SK-N-SH (cell line): ENCODE measurements around the gene STH. TPM values are rescaled to one million over a fixed set of nuclear protein-coding genes. Genes with fewer than 3 reads are reported as not detected.

Source experiments
- CTCF ChIA-PET: fragments of 300-600, 350-600 bp; formaldehyde crosslinking; extraction: SDS; loops from one replicate; lab custom pipeline; 2021; lab: Yijun Ruan, JAX
- POLR2A ChIA-PET: fragments of 350-600 bp; sonication (Branson Sonifier 250); formaldehyde crosslinking; extraction: SDS; loops from one replicate; lab custom pipeline; 2020; ENCODE audit warnings: antibody characterized with exemption, inconsistent platforms; lab: Yijun Ruan, JAX
- DNase-seq: peaks from one replicate; pipeline ENCODE4 v3.0.0; 2012
- H2AFZ ChIP-seq: fragments of 200-600 bp; sonication (generic); 2 replicates; pipeline ENCODE4 v1.8.1; 2016; ENCODE audit warnings: antibody characterized with exemption, mild to moderate bottlenecking, low read depth
- H3F3A ChIP-seq: fragments of 200-600 bp; sonication (generic); replicated peaks from 2 replicates; pipeline ENCODE3; 2016; ENCODE audit warnings: antibody characterized with exemption, mild to moderate bottlenecking; ENCODE audit not compliant: insufficient read depth
- H3K27ac ChIP-seq, 2 experiments: fragments of 200-500 bp in 1 of 2; fragments of 200-600 bp in 1 of 2; sonication (Bioruptor generic) in 1 of 2; sonication (generic), shearing (Covaris generic) in 1 of 2; 2 replicates each; pipeline versions ENCODE4 v1.5.1 to v1.6.1; 2014 to 2016; ENCODE audit warnings: low read depth in 2 of 2, inconsistent platforms in 1 of 2, low read length in 1 of 2, mild to moderate bottlenecking in 1 of 2, mixed read lengths in 1 of 2
- H3K27me3 ChIP-seq: fragments of 200-600 bp; sonication (generic), shearing (Covaris generic); 2 replicates; pipeline ENCODE4 v1.6.1; 2016; ENCODE audit warnings: mixed run types; ENCODE audit not compliant: insufficient read depth
- H3K36me3 ChIP-seq, 2 experiments: fragments of 200-500 bp in 1 of 2; fragments of 200-600 bp in 1 of 2; sonication (Bioruptor generic) in 1 of 2; sonication (generic) in 1 of 2; replicated peaks in 1 of 2; 2 replicates each; pipeline versions ENCODE3 to v1.5.1; 2014 to 2016; ENCODE audit warnings: low read length in 1 of 2, mild to moderate bottlenecking in 1 of 2; ENCODE audit not compliant: insufficient read depth in 2 of 2, control insufficient read depth in 1 of 2
- H3K4me1 ChIP-seq, 2 experiments: fragments of 200-500 bp in 1 of 2; fragments of 200-600 bp in 1 of 2; sonication (Bioruptor generic) in 1 of 2; sonication (generic), shearing (Covaris generic) in 1 of 2; 2 replicates each; pipeline versions ENCODE4 v1.5.1 to v1.6.1; 2014 to 2016; ENCODE audit warnings: low read depth in 1 of 2, low read length in 1 of 2, mixed run types in 1 of 2; ENCODE audit not compliant: insufficient read depth in 2 of 2, control insufficient read depth in 1 of 2
- H3K4me2 ChIP-seq: fragments of 200-600 bp; sonication (generic), shearing (Covaris generic); 2 replicates; pipeline ENCODE4 v1.6.1; 2017; ENCODE audit warnings: mixed run types
- H3K4me3 ChIP-seq, 2 experiments: fragments of 200-500 bp in 1 of 2; fragments of 200-600 bp in 1 of 2; sonication (Bioruptor generic) in 1 of 2; sonication (generic), shearing (Covaris generic) in 1 of 2; 2 replicates each; pipeline versions ENCODE4 v1.5.1 to v1.8.1; 2014 to 2016; ENCODE audit warnings: low read depth in 2 of 2, inconsistent platforms in 1 of 2, low read length in 1 of 2, mild to moderate bottlenecking in 1 of 2, mixed read lengths in 1 of 2, moderate library complexity in 1 of 2
- H3K79me2 ChIP-seq: fragments of 200-600 bp; sonication (generic); 2 replicates; pipeline ENCODE4 v1.8.1; 2017; ENCODE audit warnings: mild to moderate bottlenecking; ENCODE audit not compliant: insufficient read depth
- H3K9ac ChIP-seq: fragments of 200-600 bp; sonication (generic); 2 replicates; pipeline ENCODE4 v1.6.1; 2017; ENCODE audit warnings: mixed run types
- H3K9me2 ChIP-seq: fragments of 200-600 bp; sonication (generic); 2 replicates; pipeline ENCODE4 v1.6.1; 2017; ENCODE audit warnings: mixed run types
- H3K9me3 ChIP-seq: fragments of 200-600 bp; sonication (generic); 2 replicates; pipeline ENCODE4 v1.6.1; 2017; ENCODE audit warnings: mixed run types, mild to moderate bottlenecking, moderate library complexity
- H4K20me1 ChIP-seq: fragments of 200-600 bp; sonication (generic); 2 replicates; pipeline ENCODE4 v1.6.1; 2017; ENCODE audit warnings: mild to moderate bottlenecking, mixed run types; ENCODE audit not compliant: insufficient read depth
- CHD2 ChIP-seq: fragments of 150-350 bp; IDR thresholded peaks from 2 replicates; pipeline ENCODE4 v1.6.1; 2018; ENCODE audit warnings: low read length; ENCODE audit not compliant: partially characterized antibody
- EP300 ChIP-seq, 2 experiments: IDR thresholded peaks; 2 replicates each; pipeline versions ENCODE4 v1.4.0 to v1.6.1; 2012; ENCODE audit warnings: borderline replicate concordance in 1 of 2, low read depth in 1 of 2, low read length in 1 of 2
- FOSL2 ChIP-seq: IDR thresholded peaks from 2 replicates; pipeline ENCODE4 v1.4.0; 2012; ENCODE audit warnings: low read depth, mild to moderate bottlenecking, moderate library complexity, borderline replicate concordance
- FOXJ3 ChIP-seq: sonication (generic); formaldehyde crosslinking; IDR thresholded peaks from 2 replicates; pipeline ENCODE4 v1.5.1; 2020; ENCODE audit warnings: mild to moderate bottlenecking, missing genetic modification reagents
- GABPA ChIP-seq: IDR thresholded peaks from 2 replicates; pipeline ENCODE4 v1.4.0; 2012; ENCODE audit warnings: low read depth, mild to moderate bottlenecking
- GATA2 ChIP-seq: sonication (generic); formaldehyde crosslinking; IDR thresholded peaks from 2 replicates; pipeline ENCODE4 v1.5.0; 2020; ENCODE audit warnings: mild to moderate bottlenecking, missing genetic modification reagents
- MEF2A ChIP-seq: IDR thresholded peaks from 2 replicates; pipeline ENCODE4 v1.4.0; 2012; ENCODE audit warnings: low read depth, borderline replicate concordance
- NFIC ChIP-seq: IDR thresholded peaks from 2 replicates; pipeline ENCODE4 v1.4.0; 2012; ENCODE audit warnings: borderline replicate concordance
- POLR2AphosphoS5 ChIP-seq: IDR thresholded peaks from 2 replicates; pipeline ENCODE4 v1.6.1; 2012; ENCODE audit warnings: low read depth, low read length
- RAD21 ChIP-seq: IDR thresholded peaks from 2 replicates; pipeline ENCODE4 v1.6.1; 2012; ENCODE audit warnings: mild to moderate bottlenecking, low read length
- RCOR1 ChIP-seq: fragments of 150-350 bp; IDR thresholded peaks from 2 replicates; pipeline ENCODE4 v1.6.1; 2017; ENCODE audit warnings: antibody characterized with exemption, low read length
- RXRA ChIP-seq: IDR thresholded peaks from 2 replicates; pipeline ENCODE4 v1.4.0; 2012; ENCODE audit warnings: low read depth, mild to moderate bottlenecking, borderline replicate concordance
- TCF12 ChIP-seq: IDR thresholded peaks from 2 replicates; pipeline ENCODE4 v1.4.0; 2012
- TEAD4 ChIP-seq: IDR thresholded peaks from 2 replicates; pipeline ENCODE4 v1.4.0; 2012; ENCODE audit warnings: mild to moderate bottlenecking, borderline replicate concordance; ENCODE audit not compliant: insufficient read depth
- YY1 ChIP-seq: IDR thresholded peaks from 2 replicates; pipeline ENCODE4 v1.4.0; 2012; ENCODE audit warnings: low read depth, mild to moderate bottlenecking
- WGBS: methylation state at CpG from one replicate; pipeline ENCODE4 v1.1.6; 2017; ENCODE audit warnings: low lambda C conversion rate; 5-methylcytosine and 5-hydroxymethylcytosine counted together
- polyA plus RNA-seq, 3 experiments: library from polyadenylated mRNA; depleted of rRNA; stranded (reverse); fragments of >200 nt; gene quantifications; 2 replicates each; pipeline ENCODE4 v1.2.3, GENCODE V29; 2012
- TF ChIP-seq, protein P1 (sequence below): IDR thresholded peaks from 2 replicates; pipeline ENCODE4 v1.6.1; 2012; ENCODE audit warnings: mild to moderate bottlenecking, low read depth, low read length, moderate library complexity
- TF ChIP-seq, protein P2 (sequence below): fragments of 200-600 bp; sonication (generic); IDR thresholded peaks from 2 replicates; pipeline ENCODE4 v1.6.1; 2017; ENCODE audit warnings: antibody characterized with exemption, mild to moderate bottlenecking, moderate library complexity
- TF ChIP-seq, protein P3 (sequence below): IDR thresholded peaks from 2 replicates; pipeline ENCODE4 v1.4.0; 2012; ENCODE audit warnings: low read depth, borderline replicate concordance
- TF ChIP-seq, protein P4 (sequence below): fragments of 150-350 bp; IDR thresholded peaks from 2 replicates; pipeline ENCODE4 v1.6.1; 2017; ENCODE audit warnings: antibody characterized with exemption, low read length, low read depth, borderline replicate concordance

The STH gene
- polyA plus RNA-seq, 1 of the 3 experiments (the other 2 are of a cell fraction), result not detected

DNA sequence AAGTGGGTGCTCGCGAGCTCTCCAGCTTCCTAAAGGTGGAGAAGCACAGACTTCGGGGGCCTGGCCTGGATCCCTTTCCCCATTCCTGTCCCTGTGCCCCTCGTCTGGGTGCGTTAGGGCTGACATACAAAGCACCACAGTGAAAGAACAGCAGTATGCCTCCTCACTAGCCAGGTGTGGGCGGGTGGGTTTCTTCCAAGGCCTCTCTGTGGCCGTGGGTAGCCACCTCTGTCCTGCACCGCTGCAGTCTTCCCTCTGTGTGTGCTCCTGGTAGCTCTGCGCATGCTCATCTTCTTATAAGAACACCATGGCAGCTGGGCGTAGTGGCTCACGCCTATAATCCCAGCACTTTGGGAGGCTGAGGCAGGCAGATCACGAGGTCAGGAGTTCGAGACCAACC lies 1.9 kb upstream of the STH start (continued):
- no peak for TF ChIP-seq NFIC
- TF ChIP-seq RCOR1, result no peak
- no peak for TF ChIP-seq FOSL2
- no peak for TF ChIP-seq TCF12
- no peak for TF ChIP-seq FOXJ3 (CRISPR knock-in tag)
- TF ChIP-seq, all 33 proteins: peak for 0

DNA sequence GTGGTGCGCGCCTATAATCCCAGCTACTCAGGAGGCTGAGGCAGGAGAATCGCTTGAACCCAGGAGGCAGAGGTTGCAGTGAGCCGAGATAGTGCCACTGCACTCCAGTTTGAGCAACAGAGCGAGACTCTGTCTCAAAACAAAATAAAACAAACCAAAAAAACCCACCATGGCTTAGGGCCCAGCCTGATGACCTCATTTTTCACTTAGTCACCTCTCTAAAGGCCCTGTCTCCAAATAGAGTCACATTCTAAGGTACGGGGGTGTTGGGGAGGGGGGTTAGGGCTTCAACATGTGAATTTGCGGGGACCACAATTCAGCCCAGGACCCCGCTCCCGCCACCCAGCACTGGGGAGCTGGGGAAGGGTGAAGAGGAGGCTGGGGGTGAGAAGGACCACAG lies 1.4 kb upstream of the STH start:
- no peaks in the 10 kb centered on the region for H3F3A ChIP-seq
- H3K4me1 ChIP-seq, result no peaks in the 10 kb centered on the region; a peak in 1 of 4 replicates
- CTCF ChIA-PET, result interaction anchor here (0.6 to 8.5 kb wide), 4 partner anchors 43 to 838 kb away, joined by 3 to 104 read pairs (median 4); no protein-coding TSS in a partner anchor
- no peaks in the 10 kb centered on the region for H3K27me3 ChIP-seq
- no peaks in the 10 kb centered on the region for H3K9me3 ChIP-seq
- H3K27ac ChIP-seq, result no peak overlapping the region
- DNase-seq, result no peak
- no peak overlapping the region; the same call in 1 of the 2 replicates for H2AFZ ChIP-seq
- H3K36me3 ChIP-seq, result no peaks in the 10 kb centered on the region
- no peaks in the 10 kb centered on the region for H3K79me2 ChIP-seq
- H3K9me2 ChIP-seq, result no peaks in the 10 kb centered on the region
- H4K20me1 ChIP-seq, result no peaks in the 10 kb centered on the region
- H3K9ac ChIP-seq, result no peak overlapping the region
- H3K4me2 ChIP-seq, result no peak overlapping the region; the same call in 1 of the 2 replicates
- POLR2A ChIA-PET, result no interaction called here
- WGBS, result 76% methylated on average over 9 of the region's 9 CpGs
- no peak for TF ChIP-seq TCF12
- TF ChIP-seq RXRA, result no peak
- no peak for TF ChIP-seq CHD2
- no peak for TF ChIP-seq YY1
- no peak for TF ChIP-seq RAD21
- TF ChIP-seq, protein P1, sequence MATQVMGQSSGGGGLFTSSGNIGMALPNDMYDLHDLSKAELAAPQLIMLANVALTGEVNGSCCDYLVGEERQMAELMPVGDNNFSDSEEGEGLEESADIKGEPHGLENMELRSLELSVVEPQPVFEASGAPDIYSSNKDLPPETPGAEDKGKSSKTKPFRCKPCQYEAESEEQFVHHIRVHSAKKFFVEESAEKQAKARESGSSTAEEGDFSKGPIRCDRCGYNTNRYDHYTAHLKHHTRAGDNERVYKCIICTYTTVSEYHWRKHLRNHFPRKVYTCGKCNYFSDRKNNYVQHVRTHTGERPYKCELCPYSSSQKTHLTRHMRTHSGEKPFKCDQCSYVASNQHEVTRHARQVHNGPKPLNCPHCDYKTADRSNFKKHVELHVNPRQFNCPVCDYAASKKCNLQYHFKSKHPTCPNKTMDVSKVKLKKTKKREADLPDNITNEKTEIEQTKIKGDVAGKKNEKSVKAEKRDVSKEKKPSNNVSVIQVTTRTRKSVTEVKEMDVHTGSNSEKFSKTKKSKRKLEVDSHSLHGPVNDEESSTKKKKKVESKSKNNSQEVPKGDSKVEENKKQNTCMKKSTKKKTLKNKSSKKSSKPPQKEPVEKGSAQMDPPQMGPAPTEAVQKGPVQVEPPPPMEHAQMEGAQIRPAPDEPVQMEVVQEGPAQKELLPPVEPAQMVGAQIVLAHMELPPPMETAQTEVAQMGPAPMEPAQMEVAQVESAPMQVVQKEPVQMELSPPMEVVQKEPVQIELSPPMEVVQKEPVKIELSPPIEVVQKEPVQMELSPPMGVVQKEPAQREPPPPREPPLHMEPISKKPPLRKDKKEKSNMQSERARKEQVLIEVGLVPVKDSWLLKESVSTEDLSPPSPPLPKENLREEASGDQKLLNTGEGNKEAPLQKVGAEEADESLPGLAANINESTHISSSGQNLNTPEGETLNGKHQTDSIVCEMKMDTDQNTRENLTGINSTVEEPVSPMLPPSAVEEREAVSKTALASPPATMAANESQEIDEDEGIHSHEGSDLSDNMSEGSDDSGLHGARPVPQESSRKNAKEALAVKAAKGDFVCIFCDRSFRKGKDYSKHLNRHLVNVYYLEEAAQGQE, result no peak
- no peak for TF ChIP-seq POLR2AphosphoS5
- TF ChIP-seq, protein P2, sequence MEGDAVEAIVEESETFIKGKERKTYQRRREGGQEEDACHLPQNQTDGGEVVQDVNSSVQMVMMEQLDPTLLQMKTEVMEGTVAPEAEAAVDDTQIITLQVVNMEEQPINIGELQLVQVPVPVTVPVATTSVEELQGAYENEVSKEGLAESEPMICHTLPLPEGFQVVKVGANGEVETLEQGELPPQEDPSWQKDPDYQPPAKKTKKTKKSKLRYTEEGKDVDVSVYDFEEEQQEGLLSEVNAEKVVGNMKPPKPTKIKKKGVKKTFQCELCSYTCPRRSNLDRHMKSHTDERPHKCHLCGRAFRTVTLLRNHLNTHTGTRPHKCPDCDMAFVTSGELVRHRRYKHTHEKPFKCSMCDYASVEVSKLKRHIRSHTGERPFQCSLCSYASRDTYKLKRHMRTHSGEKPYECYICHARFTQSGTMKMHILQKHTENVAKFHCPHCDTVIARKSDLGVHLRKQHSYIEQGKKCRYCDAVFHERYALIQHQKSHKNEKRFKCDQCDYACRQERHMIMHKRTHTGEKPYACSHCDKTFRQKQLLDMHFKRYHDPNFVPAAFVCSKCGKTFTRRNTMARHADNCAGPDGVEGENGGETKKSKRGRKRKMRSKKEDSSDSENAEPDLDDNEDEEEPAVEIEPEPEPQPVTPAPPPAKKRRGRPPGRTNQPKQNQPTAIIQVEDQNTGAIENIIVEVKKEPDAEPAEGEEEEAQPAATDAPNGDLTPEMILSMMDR, result no peak
- TF ChIP-seq GABPA, result no peak
- TF ChIP-seq, protein P3, sequence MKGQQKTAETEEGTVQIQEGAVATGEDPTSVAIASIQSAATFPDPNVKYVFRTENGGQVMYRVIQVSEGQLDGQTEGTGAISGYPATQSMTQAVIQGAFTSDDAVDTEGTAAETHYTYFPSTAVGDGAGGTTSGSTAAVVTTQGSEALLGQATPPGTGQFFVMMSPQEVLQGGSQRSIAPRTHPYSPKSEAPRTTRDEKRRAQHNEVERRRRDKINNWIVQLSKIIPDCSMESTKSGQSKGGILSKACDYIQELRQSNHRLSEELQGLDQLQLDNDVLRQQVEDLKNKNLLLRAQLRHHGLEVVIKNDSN, result no peak
- no peak for TF ChIP-seq TEAD4
- TF ChIP-seq FOSL2, result no peak; the same call in 1 of the 2 replicates
- TF ChIP-seq, protein P4, sequence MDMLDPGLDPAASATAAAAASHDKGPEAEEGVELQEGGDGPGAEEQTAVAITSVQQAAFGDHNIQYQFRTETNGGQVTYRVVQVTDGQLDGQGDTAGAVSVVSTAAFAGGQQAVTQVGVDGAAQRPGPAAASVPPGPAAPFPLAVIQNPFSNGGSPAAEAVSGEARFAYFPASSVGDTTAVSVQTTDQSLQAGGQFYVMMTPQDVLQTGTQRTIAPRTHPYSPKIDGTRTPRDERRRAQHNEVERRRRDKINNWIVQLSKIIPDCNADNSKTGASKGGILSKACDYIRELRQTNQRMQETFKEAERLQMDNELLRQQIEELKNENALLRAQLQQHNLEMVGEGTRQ, result no peak
- TF ChIP-seq GATA2 (CRISPR knock-in tag), result no peak
- no peak for TF ChIP-seq EP300 (IDR thresholded peaks at IDR 0.05; ENCODE audit: borderline replicate concordance in 1 of 2, low read depth in 1 of 2, low read length in 1 of 2)
- no peak for TF ChIP-seq MEF2A
- no peak for TF ChIP-seq NFIC
- no peak overlapping the region for H3K4me3 ChIP-seq
